ENCODE data around the gene RICTOR. TPM values are rescaled to one million over a fixed set of nuclear protein-coding genes. Genes with fewer than 3 reads are reported as not detected.

RICTOR gene
- polyA plus RNA-seq, 2 of the 4 experiments (the other 2 are of a cell fraction) = 6.5 to 28.5 TPM

DNA sequence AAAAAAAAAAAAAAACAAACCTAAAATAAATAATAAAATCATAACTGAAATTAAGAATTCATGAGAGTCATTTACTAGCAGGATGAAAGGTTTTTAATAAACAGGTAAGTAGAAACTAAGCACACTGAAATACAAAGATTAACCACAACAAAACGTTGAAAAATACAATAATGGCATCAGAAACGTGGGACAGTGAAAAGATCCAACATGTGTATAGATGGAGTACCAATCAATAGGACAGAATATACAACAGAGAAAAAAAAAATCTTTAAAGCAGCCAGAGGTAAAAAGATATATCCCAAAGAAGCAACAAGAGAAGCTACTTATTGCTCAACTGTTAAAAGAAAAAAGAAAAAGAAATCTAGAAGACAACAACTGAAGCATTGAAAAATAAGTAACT lies 75.2 kb downstream of the RICTOR start:
- ATAC-seq (no peak), DNase-seq (ENCODE audit: low read depth in 1 of 2, low spot score in 1 of 2) (no peak), FAIRE-seq (no peak)
- ChIA-PET POLR2A (no interaction called here), CTCF (interaction anchor here (1.1 kb wide), 1 partner anchor 219 kb away, joined by 4 read pairs; no protein-coding TSS in a partner anchor)
- WGBS (ENCODE audit: missing lambda C conversion rate) = 90% methylated on average over 2 of the region's 2 CpGs
- H3K27ac ChIP-seq = no peak overlapping the region
- H3K9me3 ChIP-seq = peaks cover 2% of the 10 kb centered on the region; the same call in 2 of the 3 replicates
- no peak overlapping the region for H3K4me2 ChIP-seq
- TF ChIP-seq ZFP36 (IDR thresholded peaks at IDR 0.05; ENCODE audit: borderline replicate concordance, partially characterized antibody) (no peak), HOXB5 (CRISPR knock-in tag; IDR thresholded peaks at IDR 0.05) (no peak), KDM5A (IDR thresholded peaks at IDR 0.05) (no peak), ZC3H11A (IDR thresholded peaks at IDR 0.05) (no peak), POLR2AphosphoS2 (conservative IDR thresholded peaks at IDR 0.05; ENCODE audit: low read length) (no peak), KDM1A (IDR thresholded peaks at IDR 0.05; ENCODE audit: low read depth) (no peak), USF2 (IDR thresholded peaks at IDR 0.05) (no peak), HMGXB4 (CRISPR knock-in tag; IDR thresholded peaks at IDR 0.05; ENCODE audit: borderline replicate concordance) (no peak), CBX2 (IDR thresholded peaks at IDR 0.05; ENCODE audit: borderline replicate concordance, low read depth) (no peak), MYC (IDR thresholded peaks at IDR 0.05; ENCODE audit: borderline replicate concordance, low read length) (no peak), ESRRA (IDR thresholded peaks at IDR 0.05; ENCODE audit: borderline replicate concordance, low read length) (no peak)
- TF ChIP-seq, protein P1, sequence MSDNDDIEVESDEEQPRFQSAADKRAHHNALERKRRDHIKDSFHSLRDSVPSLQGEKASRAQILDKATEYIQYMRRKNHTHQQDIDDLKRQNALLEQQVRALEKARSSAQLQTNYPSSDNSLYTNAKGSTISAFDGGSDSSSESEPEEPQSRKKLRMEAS (IDR thresholded peaks at IDR 0.05) = no peak
- no peaks in the 10 kb centered on the region for H3K4me1 ChIP-seq
- no peak overlapping the region for H3K4me3 ChIP-seq

DNA sequence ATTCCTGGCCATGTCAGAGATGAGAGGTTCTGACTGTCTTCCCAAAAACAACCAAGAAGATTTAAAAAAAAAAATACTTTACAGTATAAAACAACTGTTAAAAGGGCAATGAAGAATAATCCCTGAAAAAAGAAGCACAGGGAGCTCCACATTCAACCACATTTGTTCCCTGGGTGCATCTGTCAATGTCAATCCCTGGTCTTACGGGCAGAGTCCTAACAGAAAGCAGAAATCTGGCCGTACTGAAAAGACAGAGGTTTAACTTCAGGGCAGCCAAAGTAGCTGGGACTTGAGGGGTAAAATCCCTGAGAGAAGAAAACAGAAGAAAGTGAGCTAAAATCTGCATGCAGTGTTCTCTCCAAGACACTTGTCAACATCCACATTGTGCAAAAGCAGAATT lies 76.6 kb downstream of the RICTOR start:
- Histone ChIP-seq H3K9me3 (peaks cover 2% of the 10 kb centered on the region; the same call in 2 of the 3 replicates), H3K4me1 (no peaks in the 10 kb centered on the region), H3K27ac (no peak overlapping the region), H3K4me3 (no peak overlapping the region), H3K4me2 (no peak overlapping the region)
- DNase-seq (ENCODE audit: low read depth in 1 of 2, low spot score in 1 of 2) = no peak
- no peak for ATAC-seq
- CTCF ChIA-PET = interaction anchor here (0.6 to 1.5 kb wide), 5 partner anchors 8 to 379 kb away, joined by 3 to 4 read pairs (median 3); no protein-coding TSS in a partner anchor
- 90% methylated on average over 2 of the region's 2 CpGs for WGBS (ENCODE audit: missing lambda C conversion rate)
- no peak for TF ChIP-seq E2F6 (IDR thresholded peaks at IDR 0.05; ENCODE audit: borderline replicate concordance, low read depth)
- TF ChIP-seq EHF (CRISPR knock-in tag; IDR thresholded peaks at IDR 0.05) = no peak
- no peak for TF ChIP-seq HOXB5 (CRISPR knock-in tag; IDR thresholded peaks at IDR 0.05)
- TF ChIP-seq MYC (IDR thresholded peaks at IDR 0.05; ENCODE audit: borderline replicate concordance, low read length) = no peak
- no peak for TF ChIP-seq ELK1 (IDR thresholded peaks at IDR 0.05; ENCODE audit: low read depth, low read length)
- TF ChIP-seq FOSL2 (IDR thresholded peaks at IDR 0.05) = no peak
- TF ChIP-seq FOSL2 (CRISPR knock-in tag; IDR thresholded peaks at IDR 0.05) = no peak
- no peak for TF ChIP-seq HOXA7 (CRISPR knock-in tag; IDR thresholded peaks at IDR 0.05)
- POLR2A ChIA-PET = no interaction called here
- no peak for FAIRE-seq

- Histone ChIP-seq H3K27ac (no peak overlapping the region), H3K4me3 (no peak overlapping the region), H3K4me2 (no peak overlapping the region), H3K9me3 (peaks cover 2% of the 10 kb centered on the region; the same call in 2 of the 3 replicates), H3K4me1 (no peaks in the 10 kb centered on the region)
- ChIA-PET POLR2A (no interaction called here), CTCF (no interaction called here)
- no peak for TF ChIP-seq CBX2 (IDR thresholded peaks at IDR 0.05; ENCODE audit: borderline replicate concordance, low read depth)
- TF ChIP-seq HES2 (IDR thresholded peaks at IDR 0.05) = no peak
- TF ChIP-seq HOXB5 (CRISPR knock-in tag; IDR thresholded peaks at IDR 0.05) = no peak
- TF ChIP-seq CHD2 (IDR thresholded peaks at IDR 0.05; ENCODE audit: low read length, partially characterized antibody) = no peak
- no peak for TF ChIP-seq POLR2AphosphoS2 (conservative IDR thresholded peaks at IDR 0.05; ENCODE audit: low read length)
- TF ChIP-seq CBX8 (IDR thresholded peaks at IDR 0.05) = no peak
- TF ChIP-seq FOXS1 (CRISPR knock-in tag; IDR thresholded peaks at IDR 0.05) = no peak
- TF ChIP-seq MYC (IDR thresholded peaks at IDR 0.05; ENCODE audit: borderline replicate concordance, low read length) = no peak
- no peak for ATAC-seq
- DNase-seq (ENCODE audit: low read depth in 1 of 2, low spot score in 1 of 2) = no peak
- peak; percentile 65 for FAIRE-seq
These were observed 78.1 kb downstream of the RICTOR start for GRCh38 chr5:38996123-38996522.
